ENCODE measurements around the gene BNC2. TPM values are rescaled to one million over a fixed set of nuclear protein-coding genes. Genes with fewer than 3 reads are reported as not detected.

The BNC2 gene
- total RNA-seq, 4 donors from 2014 or later = 17.2 to 26.7 (median 20.1) TPM

DNA sequence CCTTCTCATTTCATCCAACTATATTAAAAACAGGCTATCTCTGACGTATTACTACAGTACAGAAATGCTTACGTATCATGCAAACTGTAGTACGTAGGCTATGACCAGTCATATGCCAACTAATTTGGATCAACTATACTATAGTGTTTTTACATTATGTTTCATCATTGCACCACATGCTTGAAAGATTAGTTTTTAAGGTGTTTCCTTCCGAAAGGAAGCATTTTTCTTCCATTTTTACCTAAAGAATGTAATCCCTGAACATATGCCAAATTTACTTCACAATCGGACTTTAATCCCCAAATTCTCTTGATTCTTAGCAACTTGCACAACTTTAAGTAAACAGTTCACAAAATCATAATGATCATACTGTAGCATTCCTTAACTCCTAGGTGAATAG lies 153.9 kb downstream of the BNC2 start:
- TF ChIP-seq, protein P1, sequence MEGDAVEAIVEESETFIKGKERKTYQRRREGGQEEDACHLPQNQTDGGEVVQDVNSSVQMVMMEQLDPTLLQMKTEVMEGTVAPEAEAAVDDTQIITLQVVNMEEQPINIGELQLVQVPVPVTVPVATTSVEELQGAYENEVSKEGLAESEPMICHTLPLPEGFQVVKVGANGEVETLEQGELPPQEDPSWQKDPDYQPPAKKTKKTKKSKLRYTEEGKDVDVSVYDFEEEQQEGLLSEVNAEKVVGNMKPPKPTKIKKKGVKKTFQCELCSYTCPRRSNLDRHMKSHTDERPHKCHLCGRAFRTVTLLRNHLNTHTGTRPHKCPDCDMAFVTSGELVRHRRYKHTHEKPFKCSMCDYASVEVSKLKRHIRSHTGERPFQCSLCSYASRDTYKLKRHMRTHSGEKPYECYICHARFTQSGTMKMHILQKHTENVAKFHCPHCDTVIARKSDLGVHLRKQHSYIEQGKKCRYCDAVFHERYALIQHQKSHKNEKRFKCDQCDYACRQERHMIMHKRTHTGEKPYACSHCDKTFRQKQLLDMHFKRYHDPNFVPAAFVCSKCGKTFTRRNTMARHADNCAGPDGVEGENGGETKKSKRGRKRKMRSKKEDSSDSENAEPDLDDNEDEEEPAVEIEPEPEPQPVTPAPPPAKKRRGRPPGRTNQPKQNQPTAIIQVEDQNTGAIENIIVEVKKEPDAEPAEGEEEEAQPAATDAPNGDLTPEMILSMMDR (IDR thresholded peaks at IDR 0.05; ENCODE audit: low read depth) = no peak

- TF ChIP-seq, protein P1 (IDR thresholded peaks at IDR 0.05; ENCODE audit: low read depth) = no peak
These were observed 155.1 kb downstream of the BNC2 start for GRCh38 chr9:16715404-16715803.

DNA sequence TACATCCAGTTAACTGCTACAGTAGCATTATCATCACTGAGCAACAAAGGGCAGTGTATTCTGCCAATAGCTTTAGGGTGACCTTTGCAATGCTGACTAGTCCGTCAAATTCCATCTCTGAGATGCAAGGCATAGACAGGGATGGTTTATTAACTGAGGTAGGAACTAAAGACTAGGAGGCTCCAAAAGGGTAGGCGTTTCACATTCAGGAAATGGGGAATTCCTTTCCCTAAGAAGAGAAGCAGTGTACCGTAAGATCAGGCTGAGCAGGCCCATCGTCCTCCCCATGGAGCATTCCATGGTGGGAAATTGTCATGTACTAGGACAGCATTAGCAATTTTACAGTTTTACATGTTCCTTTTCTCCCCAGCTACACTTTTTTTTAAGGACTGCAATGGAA lies 157.7 kb downstream of the BNC2 start:
- TF ChIP-seq, protein P1 (IDR thresholded peaks at IDR 0.05; ENCODE audit: low read depth) = no peak

DNA sequence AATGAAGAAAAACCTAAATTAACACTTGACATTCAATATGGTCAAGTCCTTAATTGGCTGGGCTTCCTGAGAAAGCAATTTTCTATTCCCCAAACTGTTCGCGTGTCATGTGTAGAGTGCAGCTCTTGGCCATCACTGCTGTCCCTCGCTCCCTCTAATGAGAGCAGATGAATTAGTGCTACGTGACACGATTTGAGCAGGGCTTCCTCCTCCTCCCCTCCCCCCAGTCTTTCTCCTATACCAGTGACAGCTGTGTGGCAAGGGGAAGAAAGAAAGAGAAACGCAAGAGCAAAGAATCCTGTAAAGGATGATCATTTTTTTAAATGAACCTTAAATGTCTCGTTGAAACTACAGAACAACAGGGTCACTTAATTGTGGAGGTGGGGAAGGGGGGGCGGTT lies 159.6 kb downstream of the BNC2 start:
- TF ChIP-seq, protein P1 (IDR thresholded peaks at IDR 0.05; ENCODE audit: low read depth) = no peak

DNA sequence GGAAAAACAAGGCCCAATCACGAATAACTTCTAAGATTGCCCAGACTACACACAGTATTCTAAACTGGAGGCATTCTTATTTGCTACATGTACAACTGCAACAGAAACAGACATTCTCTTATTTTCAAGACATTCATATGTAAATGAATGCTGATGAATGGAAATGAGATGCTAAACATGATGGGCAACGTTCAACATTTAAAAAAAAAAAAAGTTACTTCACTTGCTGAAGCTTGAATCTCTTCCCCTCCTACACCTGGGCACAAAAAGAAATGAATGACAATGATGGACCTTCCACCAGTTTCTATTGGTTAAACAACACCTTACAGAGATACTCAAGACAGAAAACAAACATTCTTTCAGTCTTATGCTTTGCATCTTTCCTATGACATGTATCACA lies 160.5 kb downstream of the BNC2 start:
- TF ChIP-seq, protein P1 (IDR thresholded peaks at IDR 0.05; ENCODE audit: low read depth) = no peak

DNA sequence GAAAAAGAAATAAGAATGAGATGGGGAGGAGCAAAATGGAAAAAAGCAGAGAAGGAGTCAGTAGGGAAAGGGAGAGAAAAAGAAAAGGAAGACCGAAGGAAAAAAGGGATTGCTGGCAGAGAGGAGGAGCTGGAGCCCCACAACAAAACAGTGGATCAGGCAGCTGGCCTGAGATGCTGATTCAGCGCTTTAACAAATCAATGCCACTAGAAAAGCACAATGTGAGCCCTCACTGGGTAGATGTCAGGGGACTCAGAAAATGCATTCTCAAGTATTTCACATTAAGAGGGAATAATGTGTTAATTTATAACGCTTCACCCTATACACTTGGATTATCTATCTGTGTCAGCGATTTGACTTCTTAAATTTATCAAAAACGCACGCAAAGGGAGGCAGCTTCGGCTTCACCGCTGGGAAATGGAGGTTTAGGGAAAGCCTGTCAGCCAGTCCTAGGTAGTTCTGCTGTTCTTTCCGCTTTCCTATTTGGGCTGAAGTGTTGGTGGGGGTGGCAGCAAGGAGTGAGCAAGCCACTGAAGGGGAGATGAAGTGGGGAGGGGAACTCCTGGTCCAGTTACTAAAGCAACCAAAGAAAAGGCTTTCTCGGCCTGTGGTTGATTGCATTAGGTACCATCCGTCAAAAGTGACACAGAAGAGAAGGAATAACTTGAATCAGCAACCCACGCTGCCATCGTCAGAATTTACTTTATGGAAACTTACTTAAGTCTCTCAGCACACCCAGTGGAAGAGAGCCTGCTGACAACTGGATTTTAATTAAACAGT lies 161.6 kb downstream of the BNC2 start:
- TF ChIP-seq, protein P1 (IDR thresholded peaks at IDR 0.05; ENCODE audit: low read depth) = no peak

GRCh38 chr9:16705111-16705604 lies 165.3 kb downstream of the BNC2 start:
- TF ChIP-seq, protein P1 (IDR thresholded peaks at IDR 0.05; ENCODE audit: low read depth) = no peak

Data from subcutaneous adipose tissue (tissue), 4 donors.